ENCODE measurements around the gene PCOLCE2. TPM values are rescaled to one million over a fixed set of nuclear protein-coding genes. Genes with fewer than 3 reads are reported as not detected.

The PCOLCE2 gene
- total RNA-seq, 1 experiment from 2014 or later = 0.34 TPM

DNA sequence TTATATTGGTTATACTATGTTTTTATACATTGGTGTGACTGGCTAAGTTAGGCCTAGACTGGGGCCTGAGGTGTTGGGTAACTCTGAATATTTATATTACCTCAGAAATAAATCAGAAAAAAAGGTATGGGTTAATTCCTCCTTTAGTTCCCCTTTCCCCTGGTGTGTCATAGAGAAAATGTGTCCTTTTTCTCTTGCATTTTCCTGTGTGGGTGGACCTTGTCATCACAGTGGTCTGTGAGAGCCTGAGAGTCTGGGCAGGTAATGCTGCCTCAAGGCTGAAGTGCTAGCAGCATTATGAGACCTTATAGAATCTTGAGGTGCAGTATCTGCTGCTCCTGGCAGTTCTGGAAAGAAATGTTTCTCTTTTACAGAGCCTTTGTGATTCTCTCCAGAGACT is 69.7 kb downstream of the PCOLCE2 start:
- CTCF ChIA-PET = no interaction called here
- no peaks in the 10 kb centered on the region for H3K36me3 Mint-ChIP-seq (ENCODE audit: insufficient read depth, unreplicated experiment)
- no peaks in the 10 kb centered on the region for H3K4me1 Mint-ChIP-seq (ENCODE audit: low read depth, unreplicated experiment)
- H3K4me1 ChIP-seq = no peaks in the 10 kb centered on the region
- H3K27me3 ChIP-seq (replicated peaks; ENCODE audit: control insufficient read depth, insufficient read depth, low read length) = no peaks in the 10 kb centered on the region
- DNase-seq = no peak
- intact Hi-C loops (cut with micrococcal nuclease; ENCODE audit: unreplicated experiment) = no loop called here
- H3K36me3 ChIP-seq (ENCODE audit: control insufficient read depth, insufficient read depth, low read length) = no peaks in the 10 kb centered on the region
- no peaks in the 10 kb centered on the region for H3K9me3 Mint-ChIP-seq (ENCODE audit: unreplicated experiment)
- no peaks in the 10 kb centered on the region for H3K9me3 ChIP-seq
- no peaks in the 10 kb centered on the region for H3K27me3 Mint-ChIP-seq (ENCODE audit: insufficient read depth, unreplicated experiment)
- no peak overlapping the region for H3K4me3 Mint-ChIP-seq (ENCODE audit: unreplicated experiment)
- H3K4me3 ChIP-seq (ENCODE audit: low read depth, low read length) = no peak overlapping the region
- POLR2A ChIA-PET = no interaction called here
- H3K27ac Mint-ChIP-seq (ENCODE audit: unreplicated experiment) = no peak overlapping the region
- BruUV-seq (replicated peaks) = no TSS peak
- no peak for TF ChIP-seq CTCF (IDR thresholded peaks at IDR 0.05; ENCODE audit: insufficient read depth in 1 of 2, low read depth in 1 of 2, low read length in 1 of 2, severe bottlenecking in 1 of 2, unreplicated experiment in 1 of 2)

- Histone ChIP-seq H3K9me3 (no peaks in the 10 kb centered on the region), H3K4me1 (no peaks in the 10 kb centered on the region), H3K36me3 (ENCODE audit: control insufficient read depth, insufficient read depth, low read length) (no peaks in the 10 kb centered on the region), H3K4me3 (ENCODE audit: low read depth, low read length) (no peak overlapping the region), H3K27me3 (replicated peaks; ENCODE audit: control insufficient read depth, insufficient read depth, low read length) (no peaks in the 10 kb centered on the region)
- POLR2A ChIA-PET = no interaction called here
- no peak for DNase-seq
- no peak overlapping the region for H3K27ac Mint-ChIP-seq (ENCODE audit: unreplicated experiment)
- no peaks in the 10 kb centered on the region for H3K36me3 Mint-ChIP-seq (ENCODE audit: insufficient read depth, unreplicated experiment)
- TF ChIP-seq CTCF (IDR thresholded peaks at IDR 0.05; ENCODE audit: insufficient read depth in 1 of 2, low read depth in 1 of 2, low read length in 1 of 2, severe bottlenecking in 1 of 2, unreplicated experiment in 1 of 2) = no peak
- no peak overlapping the region for H3K4me3 Mint-ChIP-seq (ENCODE audit: unreplicated experiment)
- BruUV-seq (replicated peaks) = no TSS peak
- intact Hi-C loops (cut with micrococcal nuclease; ENCODE audit: unreplicated experiment) = no loop called here
- no peaks in the 10 kb centered on the region for H3K9me3 Mint-ChIP-seq (ENCODE audit: unreplicated experiment)
- CTCF ChIA-PET = interaction anchor here (1.1 kb wide), 1 partner anchor 10 kb away, joined by 3 read pairs; no protein-coding TSS in a partner anchor
- no peaks in the 10 kb centered on the region for H3K4me1 Mint-ChIP-seq (ENCODE audit: low read depth, unreplicated experiment)
- H3K27me3 Mint-ChIP-seq (ENCODE audit: insufficient read depth, unreplicated experiment) = no peaks in the 10 kb centered on the region
These were observed 70.2 kb downstream of the PCOLCE2 start for GRCh38 chr3:142818651-142819050.

GRCh38 chr3:142817897-142818296 is 71.0 kb downstream of the PCOLCE2 start:
- Mint-ChIP-seq H3K27ac (ENCODE audit: unreplicated experiment) (no peak overlapping the region), H3K36me3 (ENCODE audit: insufficient read depth, unreplicated experiment) (no peaks in the 10 kb centered on the region), H3K27me3 (ENCODE audit: insufficient read depth, unreplicated experiment) (no peaks in the 10 kb centered on the region), H3K4me1 (ENCODE audit: low read depth, unreplicated experiment) (no peaks in the 10 kb centered on the region), H3K4me3 (ENCODE audit: unreplicated experiment) (no peak overlapping the region), H3K9me3 (ENCODE audit: unreplicated experiment) (no peaks in the 10 kb centered on the region)
- DNase-seq = no peak
- Histone ChIP-seq H3K36me3 (ENCODE audit: control insufficient read depth, insufficient read depth, low read length) (no peaks in the 10 kb centered on the region), H3K4me1 (no peaks in the 10 kb centered on the region), H3K27me3 (replicated peaks; ENCODE audit: control insufficient read depth, insufficient read depth, low read length) (no peaks in the 10 kb centered on the region), H3K4me3 (ENCODE audit: low read depth, low read length) (no peak overlapping the region), H3K9me3 (no peaks in the 10 kb centered on the region)
- BruUV-seq (replicated peaks) = no TSS peak
- ChIA-PET POLR2A (no interaction called here), CTCF (interaction anchor here (1.1 kb wide), 1 partner anchor 11 kb away, joined by 3 read pairs; no protein-coding TSS in a partner anchor)
- TF ChIP-seq CTCF (IDR thresholded peaks at IDR 0.05; ENCODE audit: insufficient read depth in 1 of 2, low read depth in 1 of 2, low read length in 1 of 2, severe bottlenecking in 1 of 2, unreplicated experiment in 1 of 2) = no peak
- intact Hi-C loops (cut with micrococcal nuclease; ENCODE audit: unreplicated experiment) = no loop called here

Data from Caco-2 (cell line).